GM23248 (cell line): ENCODE data around the gene TLE7. TPM values are rescaled to one million over a fixed set of nuclear protein-coding genes. Genes with fewer than 3 reads are reported as not detected.

Experiments
- DNase-seq: peaks from one replicate; pipeline ENCODE4 v3.0.0-alpha.2; 2015
- H2AFZ ChIP-seq: fragments of 200-600 bp; sonication (generic); 2 replicates; pipeline ENCODE4 v1.6.1; 2016; ENCODE audit warnings: antibody characterized with exemption
- H3F3A ChIP-seq: fragments of 200-600 bp; sonication (generic); 2 replicates; pipeline ENCODE4 v1.6.1; 2016; ENCODE audit warnings: mild to moderate bottlenecking, antibody characterized with exemption, mixed run types; ENCODE audit not compliant: insufficient read depth
- H3K27ac ChIP-seq: fragments of 200-600 bp; sonication (generic); 2 replicates; pipeline ENCODE4 v1.5.1; 2016; ENCODE audit warnings: mild to moderate bottlenecking
- H3K27me3 ChIP-seq: fragments of 200-600 bp; sonication (generic); replicated peaks from 2 replicates; pipeline ENCODE4 v1.6.1; 2016; ENCODE audit warnings: mild to moderate bottlenecking; ENCODE audit not compliant: insufficient read depth
- H3K36me3 ChIP-seq: fragments of 200-600 bp; sonication (generic); 2 replicates; pipeline ENCODE4 v1.6.1; 2016; ENCODE audit warnings: low read depth, mild to moderate bottlenecking
- H3K4me1 ChIP-seq: fragments of 200-600 bp; sonication (generic); 2 replicates; pipeline ENCODE4 v1.6.1; 2016; ENCODE audit warnings: mild to moderate bottlenecking; ENCODE audit not compliant: insufficient read depth
- H3K4me2 ChIP-seq: fragments of 200-600 bp; sonication (generic); one replicate; pipeline ENCODE4 v1.6.1; 2016; ENCODE audit warnings: mild to moderate bottlenecking; ENCODE audit not compliant: unreplicated experiment
- H3K4me3 ChIP-seq: fragments of 200-600 bp; sonication (generic); 2 replicates; pipeline ENCODE4 v1.5.1; 2016; ENCODE audit warnings: mild to moderate bottlenecking
- H3K79me2 ChIP-seq: fragments of 200-600 bp; sonication (generic); 2 replicates; pipeline ENCODE4 v1.6.1; 2016; ENCODE audit warnings: mild to moderate bottlenecking; ENCODE audit not compliant: insufficient read depth
- H3K9ac ChIP-seq: fragments of 200-600 bp; sonication (generic); 2 replicates; pipeline ENCODE4 v1.6.1; 2016; ENCODE audit warnings: mild to moderate bottlenecking
- H3K9me2 ChIP-seq: fragments of 200-600 bp; sonication (generic); 2 replicates; pipeline ENCODE4 v1.6.1; 2016; ENCODE audit warnings: mixed run types, mild to moderate bottlenecking, moderate library complexity; ENCODE audit not compliant: insufficient read depth
- H3K9me3 ChIP-seq: fragments of 200-600 bp; sonication (generic); one replicate; pipeline ENCODE4 v1.6.1; 2017; ENCODE audit warnings: low read depth
- H4K20me1 ChIP-seq: fragments of 200-600 bp; sonication (generic); 2 replicates; pipeline ENCODE4 v1.6.0; 2016; ENCODE audit not compliant: insufficient read depth
- EZH2 ChIP-seq: fragments of 200-600 bp; sonication (generic); IDR thresholded peaks from 2 replicates; pipeline ENCODE4 v1.6.1; 2018; ENCODE audit warnings: antibody characterized with exemption, mild to moderate bottlenecking; ENCODE audit not compliant: insufficient read depth, poor library complexity, severe bottlenecking
- EZH2phosphoT487 ChIP-seq: fragments of 200-600 bp; sonication (generic); IDR thresholded peaks from 2 replicates; pipeline ENCODE4 v1.6.1; 2018; ENCODE audit warnings: antibody characterized with exemption, moderate library complexity, mild to moderate bottlenecking, low read depth; ENCODE audit not compliant: insufficient read depth
- WGBS, 2 experiments: methylation state at CpG; one replicate each; pipeline ENCODE4 v1.1.6; 2015 to 2017; ENCODE audit warnings: low lambda C conversion rate in 2 of 2, low coverage in 1 of 2; ENCODE audit errors: missing lambda C conversion rate in 2 of 2; 5-methylcytosine and 5-hydroxymethylcytosine counted together
- in situ Hi-C: fragments of 300-500 bp; cut with MboI; formaldehyde crosslinking; loops from 2 replicates; pipeline ENCODE4 v1.15.0; 2020
- polyA plus RNA-seq: library from polyadenylated mRNA; unstranded; fragments of >200 nt; fragmentation: Nextera tagmentation; extraction: Ambion mirVana; gene quantifications from 2 replicates; pipeline ENCODE4 v1.2.1, GENCODE V29; 2016
- total RNA-seq: library from RNA; depleted of rRNA; stranded (reverse); fragments of >200 nt; shearing (Covaris generic); gene quantifications from 2 replicates; pipeline ENCODE4 v1.2.3, GENCODE V29; 2014

TLE7 gene
- total and polyA plus RNA-seq, 2 experiments from 2014 or later, result not detected

DNA sequence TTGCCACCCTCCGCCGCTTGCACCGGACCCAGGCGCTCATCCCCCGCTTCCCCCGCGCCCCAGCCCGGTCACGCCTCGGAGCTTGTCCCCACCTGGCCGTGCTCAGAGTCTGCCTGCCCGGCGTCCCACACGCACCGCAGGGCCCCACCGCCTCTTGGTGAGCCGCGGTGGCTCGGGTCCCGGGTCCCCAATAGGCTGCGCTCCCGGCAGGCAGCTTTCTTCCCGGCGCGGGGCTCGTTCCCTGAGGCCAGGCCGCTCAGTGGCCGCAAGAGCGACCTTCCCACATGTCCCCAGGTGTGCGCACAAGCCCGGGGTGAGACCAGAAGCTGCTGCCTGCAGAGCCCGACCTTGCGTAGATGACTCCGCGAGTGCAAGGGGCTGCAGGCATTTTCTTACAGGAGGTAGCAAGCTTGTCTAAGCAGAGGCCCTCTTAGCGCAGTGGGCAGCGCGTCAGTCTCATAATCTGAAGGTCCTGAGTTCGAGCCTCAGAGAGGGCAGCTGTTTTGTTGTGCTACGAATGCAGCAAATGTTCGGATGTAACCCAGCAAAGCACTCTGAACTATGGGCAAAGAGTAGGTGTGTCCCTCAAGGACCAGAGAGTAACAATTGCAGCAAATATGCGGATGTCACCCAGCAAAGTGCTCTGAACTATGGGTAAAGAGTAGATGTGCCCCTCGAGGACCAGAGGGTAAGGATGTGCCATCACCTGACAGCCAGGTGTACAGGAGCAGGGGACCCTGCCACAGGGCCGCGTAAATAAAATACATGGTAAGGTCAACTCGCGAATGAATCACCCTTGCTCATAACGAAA is 15.6 kb downstream of the TLE7 start:
- H3K9me2 ChIP-seq, result no peaks in the 10 kb centered on the region
- in situ Hi-C loops, result no loop called here
- no peaks in the 10 kb centered on the region for H3K36me3 ChIP-seq
- H4K20me1 ChIP-seq, result no peaks in the 10 kb centered on the region
- no peaks in the 10 kb centered on the region for H3K4me1 ChIP-seq
- no peak overlapping the region for H3K27ac ChIP-seq
- H3K9ac ChIP-seq, result no peak overlapping the region
- H3K9me3 ChIP-seq, result no peaks in the 10 kb centered on the region
- TF ChIP-seq EZH2phosphoT487 (no peak), EZH2 (no peak)
- WGBS, 2 experiments, result 2 to 4% methylated on average over 48 of the region's 48 CpGs
- H3F3A ChIP-seq, result peaks cover 18% of the 10 kb centered on the region
- DNase-seq, result peak; percentile 70
- peak overlapping the region; percentile 26; the same call in 1 of the 2 replicates for H2AFZ ChIP-seq
- H3K27me3 ChIP-seq, result peaks cover 2% of the 10 kb centered on the region; the same call in 1 of the 2 replicates
- H3K4me2 ChIP-seq, result peak overlapping the region; percentile 35
- H3K4me3 ChIP-seq, result no peak overlapping the region
- no peaks in the 10 kb centered on the region for H3K79me2 ChIP-seq

DNA sequence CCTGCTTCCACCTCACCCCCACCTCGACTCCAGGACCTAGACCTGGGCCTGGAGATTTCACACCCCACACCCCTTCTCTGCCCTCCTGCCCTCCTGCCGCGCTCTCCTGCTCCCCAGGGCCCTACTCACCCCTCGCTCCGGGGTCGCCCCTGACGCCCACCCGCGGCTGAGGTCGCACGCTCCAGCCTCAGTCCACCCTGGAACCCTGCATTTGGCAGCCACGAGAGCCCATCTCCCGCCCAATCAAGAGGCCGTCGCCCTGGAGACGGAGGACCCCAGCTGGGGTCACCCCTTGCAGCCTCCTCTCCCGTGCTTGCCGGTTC is 16.1 kb downstream of the TLE7 start:
- Histone ChIP-seq H3K27me3 (peaks cover 8% of the 10 kb centered on the region), H2AFZ (no peak overlapping the region), H3K4me2 (no peak overlapping the region), H3K9me3 (no peaks in the 10 kb centered on the region), H3K4me1 (no peaks in the 10 kb centered on the region), H3K4me3 (no peak overlapping the region), H3K79me2 (no peaks in the 10 kb centered on the region), H3F3A (peaks cover 18% of the 10 kb centered on the region), H3K9me2 (no peaks in the 10 kb centered on the region), H4K20me1 (no peaks in the 10 kb centered on the region), H3K9ac (no peak overlapping the region), H3K36me3 (no peaks in the 10 kb centered on the region), H3K27ac (no peak overlapping the region)
- WGBS, 2 experiments, result 1 to 2% methylated on average over 14 to 18 of the region's 18 CpGs
- TF ChIP-seq EZH2phosphoT487 (no peak), EZH2 (no peak)
- no peak for DNase-seq
- in situ Hi-C loops, result no loop called here

DNA sequence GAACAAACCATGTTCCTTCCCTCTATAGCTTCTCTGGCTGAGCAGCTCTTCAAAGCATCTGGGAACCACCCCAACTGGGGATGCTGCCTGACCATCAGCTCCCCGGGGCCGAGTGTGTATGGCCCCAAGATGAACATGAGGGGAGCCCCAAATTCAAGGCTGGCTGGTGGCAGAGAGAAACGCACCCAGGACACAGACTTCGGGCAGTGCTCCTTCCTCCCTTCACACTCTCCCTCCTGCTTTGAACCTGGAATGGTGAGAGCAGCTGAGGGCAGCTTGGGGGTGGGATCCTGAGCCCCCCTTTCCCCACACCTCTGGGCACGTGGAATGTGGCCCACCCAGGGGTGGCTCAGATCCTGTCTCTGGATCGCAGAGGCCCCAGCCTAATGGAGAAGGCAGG is 17.2 kb downstream of the TLE7 start:
- WGBS, 2 experiments, result 43 to 49% methylated on average over 5 to 6 of the region's 6 CpGs
- no peak for DNase-seq
- in situ Hi-C loops, result no loop called here

DNA sequence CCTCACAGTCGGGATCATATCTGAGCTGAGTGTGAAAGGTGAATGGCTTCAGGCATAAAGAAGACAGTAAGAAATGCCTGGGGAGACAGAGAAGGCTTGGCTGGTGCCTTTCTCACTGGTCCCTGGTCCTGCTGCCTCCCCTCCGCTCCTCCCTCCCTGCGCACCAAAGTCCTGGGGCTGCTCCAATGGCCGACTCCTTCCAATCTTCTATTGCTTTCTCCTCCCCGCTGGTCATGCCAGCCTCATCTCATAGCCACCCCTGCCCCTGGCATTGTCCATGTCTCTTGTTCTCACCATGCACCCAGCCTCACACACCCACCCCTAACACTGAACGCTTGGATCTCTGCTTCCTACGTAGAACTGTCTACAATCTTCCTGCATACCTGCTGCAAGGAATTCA is 18.0 kb downstream of the TLE7 start:
- Histone ChIP-seq H3K9me2 (no peaks in the 10 kb centered on the region), H2AFZ (no peak overlapping the region), H3F3A (peaks cover 17% of the 10 kb centered on the region), H3K27ac (no peak overlapping the region), H3K9me3 (no peaks in the 10 kb centered on the region), H3K27me3 (peaks cover 9% of the 10 kb centered on the region), H3K4me2 (no peak overlapping the region), H4K20me1 (no peaks in the 10 kb centered on the region), H3K4me3 (no peak overlapping the region), H3K9ac (no peak overlapping the region), H3K36me3 (no peaks in the 10 kb centered on the region), H3K79me2 (no peaks in the 10 kb centered on the region), H3K4me1 (no peaks in the 10 kb centered on the region)
- WGBS, 2 experiments, result 65 to 69% methylated on average over 7 of the region's 7 CpGs
- in situ Hi-C loops, result no loop called here
- no peak for DNase-seq
- TF ChIP-seq EZH2 (no peak), EZH2phosphoT487 (no peak)

More for the DNA sequence above, 17.2 kb downstream of the TLE7 start:
- Histone ChIP-seq H3K9me3 (no peaks in the 10 kb centered on the region), H3K27me3 (peaks cover 9% of the 10 kb centered on the region), H3K79me2 (no peaks in the 10 kb centered on the region), H3F3A (peaks cover 18% of the 10 kb centered on the region), H3K27ac (no peak overlapping the region), H3K4me1 (no peaks in the 10 kb centered on the region), H3K4me2 (no peak overlapping the region), H4K20me1 (no peaks in the 10 kb centered on the region), H3K9me2 (no peaks in the 10 kb centered on the region), H3K9ac (no peak overlapping the region), H2AFZ (no peak overlapping the region), H3K36me3 (no peaks in the 10 kb centered on the region), H3K4me3 (no peak overlapping the region)
- TF ChIP-seq EZH2phosphoT487 (no peak), EZH2 (no peak)
